Astrocyte (in vitro differentiated cells and primary cell): ENCODE measurements around the gene CDHR5. TPM values are rescaled to one million over a fixed set of nuclear protein-coding genes. Genes with fewer than 3 reads are reported as not detected.

Source experiments
- DNase-seq: peaks from one replicate; pipeline ENCODE4 v3.0.0-alpha.2; 2010; ENCODE audit warnings: low read depth
- FAIRE-seq: peaks from 2 replicates; lab custom pipeline; 2011; peaks lifted over from hg19 to GRCh38; lab: Jason Lieb, UNC
- H2AFZ ChIP-seq: 2 replicates; pipeline ENCODE4 v1.6.0; 2012; ENCODE audit warnings: low read depth, low read length, inconsistent platforms
- H3K27ac ChIP-seq: 2 replicates; pipeline ENCODE4 v1.5.1; 2011; ENCODE audit warnings: low read depth, low read length, inconsistent platforms
- H3K27me3 ChIP-seq: 2 replicates; pipeline ENCODE4 v1.6.0; 2011; ENCODE audit warnings: low read length, inconsistent platforms; ENCODE audit not compliant: insufficient read depth
- H3K36me3 ChIP-seq: 2 replicates; pipeline ENCODE4 v1.5.1; 2011; ENCODE audit warnings: low read length, inconsistent platforms; ENCODE audit not compliant: insufficient read depth
- H3K4me1 ChIP-seq: 2 replicates; pipeline ENCODE4 v1.5.1; 2011; ENCODE audit warnings: low read length, inconsistent platforms; ENCODE audit not compliant: insufficient read depth
- H3K4me2 ChIP-seq: 2 replicates; pipeline ENCODE4 v1.6.0; 2012; ENCODE audit warnings: low read length, inconsistent platforms
- H3K4me3 ChIP-seq: 2 replicates; pipeline ENCODE4 v1.5.1; 2011; ENCODE audit warnings: low read depth, mild to moderate bottlenecking, low read length, inconsistent platforms; ENCODE audit not compliant: insufficient read depth
- H3K79me2 ChIP-seq: 2 replicates; pipeline ENCODE4 v1.6.0; 2012; ENCODE audit warnings: mild to moderate bottlenecking, low read length, inconsistent platforms; ENCODE audit not compliant: insufficient read depth
- H3K9ac ChIP-seq: 2 replicates; pipeline ENCODE4 v1.6.0; 2012; ENCODE audit warnings: mild to moderate bottlenecking, low read length, inconsistent platforms
- H3K9me3 ChIP-seq: 2 replicates; pipeline ENCODE4 v1.5.1; 2012; ENCODE audit warnings: low read depth, mild to moderate bottlenecking, low read length, inconsistent platforms; ENCODE audit not compliant: insufficient read depth
- H4K20me1 ChIP-seq: 2 replicates; pipeline ENCODE4 v1.6.0; 2012; ENCODE audit warnings: low read length, inconsistent platforms; ENCODE audit not compliant: insufficient read depth
- H3K27ac Mint-ChIP-seq: one replicate; pipeline ENCODE4 v1.8.0; 2021; ENCODE audit warnings: mild to moderate bottlenecking, mixed read lengths; ENCODE audit not compliant: unreplicated experiment
- H3K27me3 Mint-ChIP-seq: one replicate; pipeline ENCODE4 v1.8.0; 2021; ENCODE audit warnings: low read depth, mixed read lengths; ENCODE audit not compliant: unreplicated experiment
- H3K36me3 Mint-ChIP-seq: one replicate; pipeline ENCODE4 v1.8.0; 2021; ENCODE audit warnings: low read depth, mixed read lengths; ENCODE audit not compliant: unreplicated experiment
- H3K4me1 Mint-ChIP-seq: one replicate; pipeline ENCODE4 v1.8.0; 2021; ENCODE audit warnings: low read depth, mixed read lengths; ENCODE audit not compliant: unreplicated experiment
- H3K4me3 Mint-ChIP-seq: one replicate; pipeline ENCODE4 v1.8.0; 2021; ENCODE audit warnings: mild to moderate bottlenecking, moderate library complexity, mixed read lengths; ENCODE audit not compliant: unreplicated experiment
- H3K9me3 Mint-ChIP-seq: one replicate; pipeline ENCODE4 v1.8.0; 2021; ENCODE audit warnings: mild to moderate bottlenecking, mixed read lengths; ENCODE audit not compliant: unreplicated experiment
- EZH2 ChIP-seq: IDR thresholded peaks from 2 replicates; pipeline ENCODE4 v1.6.1; 2012; ENCODE audit warnings: mild to moderate bottlenecking, low read length, inconsistent platforms; ENCODE audit not compliant: insufficient read depth
- microRNA-seq: library from miRNA; unstranded; fragments of <30 nt; microRNA quantifications from one replicate; pipeline ENCODE4 v1.2.0, GENCODE V29; 2020
- total RNA-seq: library from RNA; stranded (reverse); gene quantifications from 2 replicates; pipeline ENCODE4 v1.2.1, GENCODE V29; 2021
- TF ChIP-seq, protein P1 (sequence below): IDR thresholded peaks from 2 replicates; pipeline ENCODE4 v1.5.1; 2011; ENCODE audit warnings: low read depth, mild to moderate bottlenecking, inconsistent platforms, low read length, moderate library complexity; ENCODE audit not compliant: insufficient read depth

CDHR5 gene
- total RNA-seq, 1 donor from 2014 or later = not detected

DNA sequence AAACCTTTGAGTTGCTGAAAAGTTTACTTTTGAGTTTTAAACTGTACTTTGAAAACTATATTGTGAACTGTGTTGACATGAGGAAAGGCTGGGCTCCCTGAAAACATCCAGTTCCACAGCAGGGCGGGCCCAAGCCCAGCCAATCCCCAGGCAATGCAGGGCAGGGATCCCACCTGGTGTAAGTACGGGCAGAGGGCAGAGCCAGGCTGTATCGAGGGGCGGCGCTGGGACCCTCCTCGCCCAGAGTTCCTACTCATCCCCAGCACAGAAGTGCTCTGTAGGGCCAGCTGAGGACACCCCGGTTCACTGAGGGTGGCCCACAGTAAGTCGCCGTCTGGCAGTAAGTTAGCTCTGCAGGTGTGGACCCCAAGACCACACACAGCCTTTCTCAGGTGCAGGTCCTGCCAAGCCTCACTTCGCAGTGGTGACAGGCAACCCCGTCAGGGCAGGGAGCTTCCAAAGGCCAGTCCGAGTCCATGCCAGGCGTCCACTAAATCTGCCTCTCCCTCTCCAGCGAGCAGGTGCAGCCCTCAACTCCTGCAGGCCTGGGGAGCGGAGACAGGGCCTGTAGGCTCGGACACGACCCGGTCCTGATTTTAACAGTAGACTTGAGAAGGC lies 57.6 kb downstream of the CDHR5 start:
- no peak overlapping the region for H3K4me3 ChIP-seq
- H3K27me3 ChIP-seq = no peaks in the 10 kb centered on the region
- Mint-ChIP-seq H3K4me3 (peak overlapping the region; percentile 87), H3K27me3 (no peaks in the 10 kb centered on the region), H3K36me3 (peaks cover 8% of the 10 kb centered on the region), H3K4me1 (peaks cover 3% of the 10 kb centered on the region), H3K9me3 (no peaks in the 10 kb centered on the region), H3K27ac (peak overlapping the region; percentile 51)
- no peak for TF ChIP-seq EZH2
- TF ChIP-seq, protein P1, sequence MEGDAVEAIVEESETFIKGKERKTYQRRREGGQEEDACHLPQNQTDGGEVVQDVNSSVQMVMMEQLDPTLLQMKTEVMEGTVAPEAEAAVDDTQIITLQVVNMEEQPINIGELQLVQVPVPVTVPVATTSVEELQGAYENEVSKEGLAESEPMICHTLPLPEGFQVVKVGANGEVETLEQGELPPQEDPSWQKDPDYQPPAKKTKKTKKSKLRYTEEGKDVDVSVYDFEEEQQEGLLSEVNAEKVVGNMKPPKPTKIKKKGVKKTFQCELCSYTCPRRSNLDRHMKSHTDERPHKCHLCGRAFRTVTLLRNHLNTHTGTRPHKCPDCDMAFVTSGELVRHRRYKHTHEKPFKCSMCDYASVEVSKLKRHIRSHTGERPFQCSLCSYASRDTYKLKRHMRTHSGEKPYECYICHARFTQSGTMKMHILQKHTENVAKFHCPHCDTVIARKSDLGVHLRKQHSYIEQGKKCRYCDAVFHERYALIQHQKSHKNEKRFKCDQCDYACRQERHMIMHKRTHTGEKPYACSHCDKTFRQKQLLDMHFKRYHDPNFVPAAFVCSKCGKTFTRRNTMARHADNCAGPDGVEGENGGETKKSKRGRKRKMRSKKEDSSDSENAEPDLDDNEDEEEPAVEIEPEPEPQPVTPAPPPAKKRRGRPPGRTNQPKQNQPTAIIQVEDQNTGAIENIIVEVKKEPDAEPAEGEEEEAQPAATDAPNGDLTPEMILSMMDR = no peak
- H3K9me3 ChIP-seq = no peaks in the 10 kb centered on the region
- H3K4me1 ChIP-seq = peaks cover 7% of the 10 kb centered on the region
- H4K20me1 ChIP-seq = no peaks in the 10 kb centered on the region
- H3K9ac ChIP-seq = no peak overlapping the region
- no peak for FAIRE-seq
- H2AFZ ChIP-seq = no peak overlapping the region
- peak overlapping the region; percentile 90 for H3K4me2 ChIP-seq
- no peaks in the 10 kb centered on the region for H3K79me2 ChIP-seq
- H3K36me3 ChIP-seq = no peaks in the 10 kb centered on the region
- H3K27ac ChIP-seq = no peak overlapping the region
- no peak for DNase-seq

Small RNA genes within 50 kb of the gene (microRNA-seq; reads per million reads assigned to microRNA genes)
- gene MIR210 = 1,187 reads per million, percentile 83 among the genes with 10 or more reads in this experiment

Other genes with a start within 250 kb of the CDHR5 start
- gene PKP3, start 230.7 kb downstream of the CDHR5 start, total RNA-seq = 1.1 and 2.1 TPM in 2 replicates
- gene SIGIRR, start 210.0 kb downstream of the CDHR5 start, total RNA-seq = 6.2 and 7.2 TPM in 2 replicates
- 0.82 and 1.9 TPM in 2 replicates for gene ANO9, start 182.9 kb downstream of the CDHR5 start, total RNA-seq
- gene PTDSS2, start 174.7 kb downstream of the CDHR5 start, total RNA-seq = 40.3 and 47.3 TPM in 2 replicates
- gene RNH1, start 117.7 kb downstream of the CDHR5 start, total RNA-seq = 117 and 130 TPM in 2 replicates
- 78.5 and 84.2 TPM in 2 replicates for gene HRAS, start 89.4 kb downstream of the CDHR5 start, total RNA-seq
- 0.82 and 1.8 TPM in 2 replicates for gene LRRC56, start 87.4 kb downstream of the CDHR5 start, total RNA-seq
- 2.5 and 2.8 TPM in 2 replicates for gene LMNTD2, start 64.2 kb downstream of the CDHR5 start, total RNA-seq
- 31.1 and 32.3 TPM in 2 replicates for gene RASSF7, start 64.0 kb downstream of the CDHR5 start, total RNA-seq
- 38.0 and 38.3 TPM in 2 replicates for gene PHRF1, start 48.5 kb downstream of the CDHR5 start, total RNA-seq
- 75.4 and 80.6 TPM in 2 replicates for gene IRF7, start 9.0 kb downstream of the CDHR5 start, total RNA-seq
- gene SCT, start 2.2 kb upstream of the CDHR5 start, total RNA-seq = 2.0 and 4.0 TPM in 2 replicates
- 9.9 and 12.0 TPM in 2 replicates for gene DRD4, start 12.3 kb upstream of the CDHR5 start, total RNA-seq
- gene DEAF1, start 70.3 kb upstream of the CDHR5 start, total RNA-seq = 44.1 and 48.9 TPM in 2 replicates
- 16.1 and 18.4 TPM in 2 replicates for gene TMEM80, start 70.9 kb upstream of the CDHR5 start, total RNA-seq
- 103 and 129 TPM in 2 replicates for gene EPS8L2, start 81.3 kb upstream of the CDHR5 start, total RNA-seq
- 150 and 155 TPM in 2 replicates for gene TALDO1, start 122.5 kb upstream of the CDHR5 start, total RNA-seq
- gene GATD1, start 152.5 kb upstream of the CDHR5 start, total RNA-seq = 51.9 and 60.0 TPM in 2 replicates
- 0.59 and 0.62 TPM in 2 replicates for gene CEND1, start 165.1 kb upstream of the CDHR5 start, total RNA-seq
- gene SLC25A22, start 173.3 kb upstream of the CDHR5 start, total RNA-seq = 20.5 and 21.4 TPM in 2 replicates
- gene PIDD1, start 180.3 kb upstream of the CDHR5 start, total RNA-seq = 22.2 and 26.8 TPM in 2 replicates
- gene RPLP2, start 185.0 kb upstream of the CDHR5 start, total RNA-seq = 1,592 and 1,666 TPM in 2 replicates
- gene PNPLA2, start 194.0 kb upstream of the CDHR5 start, total RNA-seq = 46.8 and 50.8 TPM in 2 replicates
- 2.6 TPM in 2 replicates for gene CRACR2B, start 203.0 kb upstream of the CDHR5 start, total RNA-seq
- gene CD151, start 208.0 kb upstream of the CDHR5 start, total RNA-seq = 414 and 421 TPM in 2 replicates
- 194 and 212 TPM in 2 replicates for gene POLR2L, start 217.6 kb upstream of the CDHR5 start, total RNA-seq
- gene TSPAN4, start 217.9 kb upstream of the CDHR5 start, total RNA-seq = 69.5 and 75.5 TPM in 2 replicates